Bronchial epithelial cell (primary cell): Measurements from ENCODE around the gene SLC23A3. TPM values are rescaled to one million over a fixed set of nuclear protein-coding genes. Genes with fewer than 3 reads are reported as not detected.
A peak's percentile ranks its signal among the peaks of the same experiment; 100 is the strongest.

Experiments used
- DNase-seq: peaks from one replicate; pipeline ENCODE4 v3.0.0-alpha.2; 2010; ENCODE audit warnings: low read depth
- FAIRE-seq: peaks from 2 replicates; lab custom pipeline; 2011; peaks lifted over from hg19 to GRCh38; lab: Jason Lieb, UNC
- H3K27me3 ChIP-seq: 2 replicates; pipeline ENCODE4 v1.5.1; 2011; ENCODE audit warnings: low read length; ENCODE audit not compliant: control insufficient read depth, insufficient read depth
- H3K36me3 ChIP-seq: 2 replicates; pipeline ENCODE4 v1.5.1; 2011; ENCODE audit warnings: low read length; ENCODE audit not compliant: control insufficient read depth, insufficient read depth
- H3K4me3 ChIP-seq: 2 replicates; pipeline ENCODE4 v1.5.1; 2011; ENCODE audit warnings: mild to moderate bottlenecking, low read depth, low read length, control low read depth
- CTCF ChIP-seq: IDR thresholded peaks from 2 replicates; pipeline ENCODE4 v1.5.1; 2011; ENCODE audit warnings: mild to moderate bottlenecking, moderate library complexity, low read length, control low read depth, inconsistent platforms; ENCODE audit not compliant: insufficient read depth, severe bottlenecking
- total RNA-seq: library from RNA; depleted of rRNA; stranded (reverse); fragments of >200 nt; gene quantifications from 2 replicates; pipeline ENCODE4 v1.2.1, GENCODE V29; 2014

Gene SLC23A3
- total RNA-seq, 1 donor from 2014 or later, result 1.3 TPM

GRCh38 chr2:219168932-219169331, 897 bp downstream of the SLC23A3 start:
- no peak for TF ChIP-seq CTCF
- H3K4me3 ChIP-seq, result no peak overlapping the region
- peaks cover 4% of the 10 kb centered on the region for H3K36me3 ChIP-seq
- no peaks in the 10 kb centered on the region for H3K27me3 ChIP-seq
- DNase-seq (no peak), FAIRE-seq (peak; percentile 28)

DNA sequence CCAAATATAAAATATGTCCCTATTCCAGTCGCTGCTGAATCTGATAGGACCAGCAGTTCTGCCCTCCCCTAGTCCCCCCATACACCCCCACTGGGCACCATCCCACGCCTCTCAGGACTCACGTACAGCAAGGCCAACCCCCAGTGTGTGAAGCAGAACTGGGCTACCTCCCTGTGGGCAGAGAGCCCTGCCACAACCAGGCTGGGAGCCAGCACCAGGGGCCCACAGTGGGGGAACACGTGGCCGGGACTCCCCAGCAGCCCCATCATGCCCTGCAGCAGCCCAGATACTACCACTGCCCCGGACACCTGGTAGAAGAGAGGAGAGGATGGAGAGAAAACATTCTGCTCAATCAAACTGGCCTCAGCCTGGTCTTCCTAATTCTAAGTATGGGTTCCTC, 1.3 kb downstream of the SLC23A3 start:
- no peak for DNase-seq
- FAIRE-seq, result no peak
- no peak for TF ChIP-seq CTCF

GRCh38 chr2:219167997-219168396, 1.8 kb downstream of the SLC23A3 start:
- Histone ChIP-seq H3K4me3 (no peak overlapping the region), H3K36me3 (peaks cover 2% of the 10 kb centered on the region), H3K27me3 (no peaks in the 10 kb centered on the region)
- no peak for DNase-seq
- FAIRE-seq, result peak; percentile 81
- no peak for TF ChIP-seq CTCF

More for the DNA sequence above, 1.3 kb downstream of the SLC23A3 start:
- Histone ChIP-seq H3K36me3 (peaks cover 4% of the 10 kb centered on the region), H3K4me3 (no peak overlapping the region), H3K27me3 (no peaks in the 10 kb centered on the region)

- TF ChIP-seq CTCF, result no peak
- DNase-seq, result no peak
- Histone ChIP-seq H3K27me3 (no peaks in the 10 kb centered on the region), H3K4me3 (no peak overlapping the region), H3K36me3 (no peaks in the 10 kb centered on the region)
- no peak for FAIRE-seq
Measured at GRCh38 chr2:219165058-219165911, 4.5 kb downstream of the SLC23A3 start.

- DNase-seq (no peak), FAIRE-seq (no peak)
- H3K27me3 ChIP-seq, result no peaks in the 10 kb centered on the region
- no peak overlapping the region for H3K4me3 ChIP-seq
- no peak for TF ChIP-seq CTCF
- no peaks in the 10 kb centered on the region for H3K36me3 ChIP-seq
Measured at GRCh38 chr2:219163156-219163555, 6.7 kb downstream of the SLC23A3 start.
